HAP-1 (cell line): ENCODE measurements around the gene VWA8.
"Not testable (repeated sequence)": the region's sequence is repeated elsewhere in the genome, so short reads cannot be mapped to it uniquely, and the experiment has no call there.

Experiments used
- DNase-seq, 2 experiments: peaks; one replicate each; pipeline ENCODE4 v3.0.0-alpha.2; 2016 to 2020; ENCODE audit warnings: low spot score in 2 of 2
- H3K27me3 ChIP-seq: fragments of 250-450 bp; sonication (Bioruptor Pico); 2 replicates; pipeline ENCODE4 v1.5.1; 2020; ENCODE audit warnings: low read depth, mild to moderate bottlenecking, moderate library complexity
- H3K36me3 ChIP-seq: fragments of 250-450 bp; sonication (Bioruptor Pico); replicated peaks from 2 replicates; pipeline ENCODE4 v1.5.1; 2020; ENCODE audit warnings: mild to moderate bottlenecking
- H3K4me1 ChIP-seq: fragments of 250-450 bp; sonication (Bioruptor Pico); 2 replicates; pipeline ENCODE4 v1.5.1; 2020; ENCODE audit warnings: mild to moderate bottlenecking
- H3K4me3 ChIP-seq: fragments of 250-450 bp; sonication (Bioruptor Pico); 2 replicates; pipeline ENCODE4 v1.5.1; 2020; ENCODE audit warnings: mild to moderate bottlenecking, moderate library complexity
- H3K9me3 ChIP-seq: fragments of 250-450 bp; sonication (Bioruptor Pico); 2 replicates; pipeline ENCODE4 v1.5.1; 2020; ENCODE audit warnings: mild to moderate bottlenecking, moderate library complexity
- in situ Hi-C: fragments of 300-500 bp; cut with MboI; formaldehyde crosslinking; loops from 3 replicates; pipeline ENCODE4 v1.14.3; 2020; ENCODE audit warnings: low sequenced_read_pairs, inconsistent platforms, mixed read lengths

The VWA8 gene

GRCh38 chr13:41637032-41637431 lies 323.9 kb downstream of the VWA8 start:
- H3K9me3 ChIP-seq, in situ Hi-C loops, H3K36me3 ChIP-seq, DNase-seq, H3K27me3 ChIP-seq, H3K4me3 ChIP-seq: not testable (repeated sequence)
- H3K4me1 ChIP-seq, result peaks cover 17% of the 10 kb centered on the region

- H3K4me1 ChIP-seq, result peaks cover 17% of the 10 kb centered on the region
- in situ Hi-C loops, H3K9me3 ChIP-seq, DNase-seq, H3K4me3 ChIP-seq, H3K36me3 ChIP-seq, H3K27me3 ChIP-seq: not testable (repeated sequence)
Observed at GRCh38 chr13:41636590-41636989, 324.3 kb downstream of the VWA8 start.

GRCh38 chr13:41634407-41634806 lies 326.5 kb downstream of the VWA8 start:
- Histone ChIP-seq H3K9me3 (no peaks in the 10 kb centered on the region), H3K36me3 (no peaks in the 10 kb centered on the region), H3K27me3 (no peaks in the 10 kb centered on the region), H3K4me3 (no peak overlapping the region), H3K4me1 (no peaks in the 10 kb centered on the region)
- in situ Hi-C loops, result no loop called here
- DNase-seq, result no peak

GRCh38 chr13:41633776-41634175 lies 327.1 kb downstream of the VWA8 start:
- no peaks in the 10 kb centered on the region for H3K4me1 ChIP-seq
- no peaks in the 10 kb centered on the region for H3K36me3 ChIP-seq
- in situ Hi-C loops, result no loop called here
- no peaks in the 10 kb centered on the region for H3K9me3 ChIP-seq
- H3K27me3 ChIP-seq, result no peaks in the 10 kb centered on the region
- no peak for DNase-seq
- H3K4me3 ChIP-seq, result no peak overlapping the region

- in situ Hi-C loops, result no loop called here
- no peaks in the 10 kb centered on the region for H3K4me1 ChIP-seq
- H3K27me3 ChIP-seq, result no peaks in the 10 kb centered on the region
- no peak for DNase-seq
- H3K36me3 ChIP-seq, result no peaks in the 10 kb centered on the region
- no peaks in the 10 kb centered on the region for H3K9me3 ChIP-seq
- H3K4me3 ChIP-seq, result no peak overlapping the region
Observed at GRCh38 chr13:41631296-41631965, 329.5 kb downstream of the VWA8 start.

GRCh38 chr13:41627425-41627824 lies 333.5 kb downstream of the VWA8 start:
- in situ Hi-C loops, result no loop called here
- Histone ChIP-seq H3K9me3 (no peaks in the 10 kb centered on the region), H3K36me3 (no peaks in the 10 kb centered on the region), H3K27me3 (no peaks in the 10 kb centered on the region), H3K4me3 (no peak overlapping the region), H3K4me1 (no peaks in the 10 kb centered on the region)
- no peak for DNase-seq

GRCh38 chr13:41624041-41624440 lies 336.9 kb downstream of the VWA8 start:
- H3K36me3 ChIP-seq, result no peaks in the 10 kb centered on the region
- no peak for DNase-seq

GRCh38 chr13:41622432-41623429 lies 338.2 kb downstream of the VWA8 start:
- H3K27me3 ChIP-seq, result no peaks in the 10 kb centered on the region
- no peaks in the 10 kb centered on the region for H3K4me1 ChIP-seq
- no peaks in the 10 kb centered on the region for H3K9me3 ChIP-seq
- in situ Hi-C loops, result no loop called here
- no peaks in the 10 kb centered on the region for H3K36me3 ChIP-seq
- H3K4me3 ChIP-seq, result no peak overlapping the region
- no peak for DNase-seq

More at GRCh38 chr13:41624041-41624440, 336.9 kb downstream of the VWA8 start:
- Histone ChIP-seq H3K4me1 (no peaks in the 10 kb centered on the region), H3K4me3 (no peak overlapping the region), H3K27me3 (no peaks in the 10 kb centered on the region), H3K9me3 (no peaks in the 10 kb centered on the region)
- in situ Hi-C loops, result no loop called here

GRCh38 chr13:41621716-41622431 lies 339.0 kb downstream of the VWA8 start:
- no peaks in the 10 kb centered on the region for H3K4me1 ChIP-seq
- in situ Hi-C loops, result no loop called here
- H3K27me3 ChIP-seq, result no peaks in the 10 kb centered on the region
- H3K36me3 ChIP-seq, result no peaks in the 10 kb centered on the region
- H3K4me3 ChIP-seq, result no peak overlapping the region
- no peaks in the 10 kb centered on the region for H3K9me3 ChIP-seq
- DNase-seq, result no peak

GRCh38 chr13:41617633-41618032 lies 343.3 kb downstream of the VWA8 start:
- H3K4me1 ChIP-seq, result peaks cover 17% of the 10 kb centered on the region

GRCh38 chr13:41616151-41616550 lies 344.8 kb downstream of the VWA8 start:
- no peak for DNase-seq
- Histone ChIP-seq H3K9me3 (no peaks in the 10 kb centered on the region), H3K36me3 (no peaks in the 10 kb centered on the region), H3K4me1 (peaks cover 17% of the 10 kb centered on the region), H3K4me3 (no peak overlapping the region), H3K27me3 (no peaks in the 10 kb centered on the region)
- in situ Hi-C loops, result no loop called here

More at GRCh38 chr13:41617633-41618032, 343.3 kb downstream of the VWA8 start:
- H3K9me3 ChIP-seq, H3K27me3 ChIP-seq, H3K4me3 ChIP-seq, DNase-seq, H3K36me3 ChIP-seq, in situ Hi-C loops: not testable (repeated sequence)

- peaks cover 17% of the 10 kb centered on the region for H3K4me1 ChIP-seq
- H3K27me3 ChIP-seq, result no peaks in the 10 kb centered on the region
- H3K9me3 ChIP-seq, result no peaks in the 10 kb centered on the region
- no peaks in the 10 kb centered on the region for H3K36me3 ChIP-seq
- in situ Hi-C loops, result no loop called here
- no peak overlapping the region for H3K4me3 ChIP-seq
- no peak for DNase-seq
Observed at GRCh38 chr13:41615528-41615855, 345.4 kb downstream of the VWA8 start.

- Histone ChIP-seq H3K36me3 (no peaks in the 10 kb centered on the region; the same call in 1 of the 2 replicates), H3K4me3 (no peak overlapping the region), H3K27me3 (no peaks in the 10 kb centered on the region), H3K4me1 (peaks cover 17% of the 10 kb centered on the region), H3K9me3 (no peaks in the 10 kb centered on the region)
- in situ Hi-C loops, result no loop called here
- DNase-seq, result no peak
Observed at GRCh38 chr13:41614671-41615527, 346.0 kb downstream of the VWA8 start.
